Hepatocyte (in vitro differentiated cells): ENCODE results near the gene LMO2.

Experiments used
- EZH2 ChIP-seq: fragments of 200-600 bp; sonication (generic); IDR thresholded peaks from 2 replicates; pipeline ENCODE4 v1.6.1; 2016; ENCODE audit warnings: antibody characterized with exemption, mild to moderate bottlenecking, borderline replicate concordance
- EZH2phosphoT487 ChIP-seq: fragments of 200-600 bp; sonication (generic); IDR thresholded peaks from one replicate; pipeline ENCODE4 v1.6.1; 2018; ENCODE audit warnings: antibody characterized with exemption, mild to moderate bottlenecking, low read depth, moderate library complexity; ENCODE audit not compliant: unreplicated experiment, severe bottlenecking
- TF ChIP-seq, protein P1 (sequence below): fragments of 200-600 bp; sonication (generic); IDR thresholded peaks from 2 replicates; pipeline ENCODE4 v1.5.1; 2016; ENCODE audit warnings: antibody characterized with exemption, mild to moderate bottlenecking; ENCODE audit not compliant: poor library complexity

GRCh38 chr11:33842236-33842915, 49.5 kb downstream of the LMO2 start:
- TF ChIP-seq, protein P1, sequence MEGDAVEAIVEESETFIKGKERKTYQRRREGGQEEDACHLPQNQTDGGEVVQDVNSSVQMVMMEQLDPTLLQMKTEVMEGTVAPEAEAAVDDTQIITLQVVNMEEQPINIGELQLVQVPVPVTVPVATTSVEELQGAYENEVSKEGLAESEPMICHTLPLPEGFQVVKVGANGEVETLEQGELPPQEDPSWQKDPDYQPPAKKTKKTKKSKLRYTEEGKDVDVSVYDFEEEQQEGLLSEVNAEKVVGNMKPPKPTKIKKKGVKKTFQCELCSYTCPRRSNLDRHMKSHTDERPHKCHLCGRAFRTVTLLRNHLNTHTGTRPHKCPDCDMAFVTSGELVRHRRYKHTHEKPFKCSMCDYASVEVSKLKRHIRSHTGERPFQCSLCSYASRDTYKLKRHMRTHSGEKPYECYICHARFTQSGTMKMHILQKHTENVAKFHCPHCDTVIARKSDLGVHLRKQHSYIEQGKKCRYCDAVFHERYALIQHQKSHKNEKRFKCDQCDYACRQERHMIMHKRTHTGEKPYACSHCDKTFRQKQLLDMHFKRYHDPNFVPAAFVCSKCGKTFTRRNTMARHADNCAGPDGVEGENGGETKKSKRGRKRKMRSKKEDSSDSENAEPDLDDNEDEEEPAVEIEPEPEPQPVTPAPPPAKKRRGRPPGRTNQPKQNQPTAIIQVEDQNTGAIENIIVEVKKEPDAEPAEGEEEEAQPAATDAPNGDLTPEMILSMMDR: no peak
- TF ChIP-seq EZH2phosphoT487 (no peak), EZH2 (no peak)
